Measurements from ENCODE around the gene FBXO15.

The FBXO15 gene

DNA sequence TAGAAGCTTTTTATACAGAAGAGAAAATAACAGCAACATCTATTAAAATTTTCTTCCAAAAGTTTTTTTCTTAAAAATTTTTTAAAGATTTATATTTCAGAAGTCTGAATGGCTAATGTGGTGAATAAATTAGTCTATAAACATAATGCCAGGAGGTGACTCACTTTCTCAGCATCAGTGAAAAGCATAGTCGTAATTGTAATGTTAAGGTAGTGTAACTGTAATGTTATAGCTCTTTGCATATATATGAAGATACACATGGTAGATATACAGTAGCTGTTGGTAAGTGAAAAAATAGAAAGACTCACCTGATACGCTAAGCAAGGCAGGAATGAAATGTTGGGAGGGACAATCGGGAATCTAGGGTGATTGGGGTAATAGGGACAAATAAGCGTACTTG, 6.2 kb upstream of the FBXO15 start:
- Histone ChIP-seq H3K4me1 (ENCODE audit: control insufficient read depth, insufficient read depth, low read length, poor library complexity, severe bottlenecking) (peaks cover 6% of the 10 kb centered on the region), H3K36me3 (ENCODE audit: control insufficient read depth, insufficient read depth, low read length) (peaks cover 68% of the 10 kb centered on the region), H3K4me3 (ENCODE audit: extremely low read depth, insufficient read depth, low read length, poor library complexity, severe bottlenecking) (no peak overlapping the region), H3K27ac (ENCODE audit: low read depth, low read length, severe bottlenecking) (no peak overlapping the region), H3K9me3 (ENCODE audit: control insufficient read depth, low read length) (no peaks in the 10 kb centered on the region)
- WGBS, 2 experiments (ENCODE audit: insufficient coverage in 2 of 2), result 90 to 100% methylated on average over 1 to 2 of the region's 4 CpGs

GRCh38 chr18:74153377-74153776, 5.7 kb upstream of the FBXO15 start:
- Histone ChIP-seq H3K36me3 (ENCODE audit: control insufficient read depth, insufficient read depth, low read length) (peaks cover 65% of the 10 kb centered on the region), H3K27ac (ENCODE audit: low read depth, low read length, severe bottlenecking) (no peak overlapping the region)
- WGBS, 2 experiments (ENCODE audit: insufficient coverage in 2 of 2), result 92 to 96% methylated on average over 2 of the region's 4 CpGs

DNA sequence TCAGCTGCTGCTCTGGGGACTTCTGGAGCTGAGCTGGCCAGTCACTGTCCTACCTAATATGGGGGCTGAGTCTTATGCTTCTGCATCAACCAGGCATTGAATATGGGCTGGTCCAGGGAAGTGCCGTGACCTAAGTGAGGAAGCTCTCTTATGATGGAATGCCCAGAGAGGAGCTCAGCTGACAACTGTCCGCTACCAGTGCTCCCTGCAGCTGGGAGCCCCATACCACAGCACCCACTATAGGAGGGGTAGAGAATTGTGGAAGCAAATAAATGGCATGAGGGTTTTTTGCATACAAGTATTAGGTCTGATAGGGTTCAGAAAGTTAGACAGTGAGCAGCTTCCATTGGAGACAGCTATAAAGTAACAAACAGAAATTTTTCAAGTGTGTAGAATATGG, 5.2 kb upstream of the FBXO15 start:
- peaks cover 61% of the 10 kb centered on the region for H3K36me3 ChIP-seq (ENCODE audit: control insufficient read depth, insufficient read depth, low read length)

More at GRCh38 chr18:74153377-74153776, 5.7 kb upstream of the FBXO15 start:
- H3K4me3 ChIP-seq (ENCODE audit: extremely low read depth, insufficient read depth, low read length, poor library complexity, severe bottlenecking), result no peak overlapping the region
- H3K9me3 ChIP-seq (ENCODE audit: control insufficient read depth, low read length), result no peaks in the 10 kb centered on the region
- H3K4me1 ChIP-seq (ENCODE audit: control insufficient read depth, insufficient read depth, low read length, poor library complexity, severe bottlenecking), result peaks cover 6% of the 10 kb centered on the region

GRCh38 chr18:74152270-74152669, 4.6 kb upstream of the FBXO15 start:
- peaks cover 6% of the 10 kb centered on the region for H3K4me1 ChIP-seq (ENCODE audit: control insufficient read depth, insufficient read depth, low read length, poor library complexity, severe bottlenecking)
- peaks cover 55% of the 10 kb centered on the region for H3K36me3 ChIP-seq (ENCODE audit: control insufficient read depth, insufficient read depth, low read length)
- no peaks in the 10 kb centered on the region for H3K9me3 ChIP-seq (ENCODE audit: control insufficient read depth, low read length)
- H3K27ac ChIP-seq (ENCODE audit: low read depth, low read length, severe bottlenecking), result no peak overlapping the region
- no peak overlapping the region for H3K4me3 ChIP-seq (ENCODE audit: extremely low read depth, insufficient read depth, low read length, poor library complexity, severe bottlenecking)
- WGBS, 2 experiments (ENCODE audit: insufficient coverage in 2 of 2), result 90 to 91% methylated on average over 5 to 6 of the region's 6 CpGs

More for the DNA sequence above, 5.2 kb upstream of the FBXO15 start:
- no peaks in the 10 kb centered on the region for H3K9me3 ChIP-seq (ENCODE audit: control insufficient read depth, low read length)
- 100% methylated on average over 1 to 2 of the region's 2 CpGs for WGBS, 2 experiments (ENCODE audit: insufficient coverage in 2 of 2)
- H3K4me1 ChIP-seq (ENCODE audit: control insufficient read depth, insufficient read depth, low read length, poor library complexity, severe bottlenecking), result peaks cover 6% of the 10 kb centered on the region
- no peak overlapping the region for H3K4me3 ChIP-seq (ENCODE audit: extremely low read depth, insufficient read depth, low read length, poor library complexity, severe bottlenecking)
- H3K27ac ChIP-seq (ENCODE audit: low read depth, low read length, severe bottlenecking), result no peak overlapping the region

DNA sequence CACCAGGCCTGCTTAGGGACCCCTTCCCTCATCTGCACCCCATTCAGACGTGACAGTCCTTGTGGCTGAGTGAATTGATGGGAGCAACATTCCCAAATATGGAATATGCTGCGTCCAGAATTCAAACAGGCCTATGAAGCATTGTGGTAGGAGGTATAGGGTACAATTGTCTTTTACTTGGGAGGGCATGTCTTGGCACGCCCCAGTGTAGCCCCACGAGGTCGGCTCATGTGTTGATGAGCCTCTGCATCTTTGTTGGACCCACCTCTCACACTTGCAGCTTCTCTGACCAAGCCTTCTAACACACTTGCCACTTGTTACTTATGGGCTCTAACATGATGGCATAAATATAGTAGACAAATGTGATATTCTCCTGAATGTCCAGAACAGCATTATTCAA, 2.2 kb upstream of the FBXO15 start:
- Histone ChIP-seq H3K9me3 (ENCODE audit: control insufficient read depth, low read length) (no peaks in the 10 kb centered on the region), H3K36me3 (ENCODE audit: control insufficient read depth, insufficient read depth, low read length) (peaks cover 36% of the 10 kb centered on the region), H3K27ac (ENCODE audit: low read depth, low read length, severe bottlenecking) (no peak overlapping the region), H3K4me3 (ENCODE audit: extremely low read depth, insufficient read depth, low read length, poor library complexity, severe bottlenecking) (peak overlapping the region; percentile 93), H3K4me1 (ENCODE audit: control insufficient read depth, insufficient read depth, low read length, poor library complexity, severe bottlenecking) (peaks cover 6% of the 10 kb centered on the region)
- 89 to 100% methylated on average over 1 to 2 of the region's 5 CpGs for WGBS, 2 experiments (ENCODE audit: insufficient coverage in 2 of 2)

DNA sequence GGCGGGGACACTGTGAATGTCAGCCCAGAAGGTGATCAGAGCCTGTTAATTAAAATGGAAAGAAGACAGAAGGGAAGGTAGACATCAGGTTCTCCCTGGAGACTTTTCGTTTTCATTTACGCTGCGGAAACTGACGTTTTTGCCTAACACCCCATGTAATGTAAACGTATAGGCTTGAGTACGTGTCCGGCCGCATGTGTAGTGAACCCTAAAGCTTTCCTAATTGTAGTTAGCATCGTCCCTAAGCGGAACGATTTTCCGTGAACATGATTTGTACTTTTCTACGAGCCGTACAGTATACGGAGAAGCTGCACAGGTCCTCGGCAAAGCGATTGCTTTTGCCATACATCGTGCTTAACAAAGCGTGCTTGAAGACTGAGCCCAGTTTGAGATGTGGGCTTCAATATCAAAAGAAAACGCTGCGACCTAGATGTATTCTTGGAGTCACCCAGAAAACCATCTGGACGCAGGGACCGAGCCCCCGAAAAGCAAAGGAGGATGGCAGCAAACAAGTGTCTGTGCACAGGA, 973 bp upstream of the FBXO15 start:
- peaks cover 6% of the 10 kb centered on the region for H3K4me1 ChIP-seq (ENCODE audit: control insufficient read depth, insufficient read depth, low read length, poor library complexity, severe bottlenecking)
- 0 to 1% methylated on average over 22 to 24 of the region's 25 CpGs for WGBS, 2 experiments (ENCODE audit: insufficient coverage in 2 of 2)
- peaks cover 27% of the 10 kb centered on the region for H3K36me3 ChIP-seq (ENCODE audit: control insufficient read depth, insufficient read depth, low read length)
- peak overlapping the region; percentile 93 for H3K4me3 ChIP-seq (ENCODE audit: extremely low read depth, insufficient read depth, low read length, poor library complexity, severe bottlenecking)
- no peak overlapping the region for H3K27ac ChIP-seq (ENCODE audit: low read depth, low read length, severe bottlenecking)
- no peaks in the 10 kb centered on the region for H3K9me3 ChIP-seq (ENCODE audit: control insufficient read depth, low read length)

- H3K27ac ChIP-seq (ENCODE audit: low read depth, low read length, severe bottlenecking), result peak overlapping the region; percentile 97
- 1 to 4% methylated on average over 15 to 25 of the region's 28 CpGs for WGBS, 2 experiments (ENCODE audit: insufficient coverage in 2 of 2)
Observed at GRCh38 chr18:74147491-74147778, 199 bp downstream of the FBXO15 start.

GRCh38 chr18:74146756-74147155, 878 bp downstream of the FBXO15 start:
- H3K4me1 ChIP-seq (ENCODE audit: control insufficient read depth, insufficient read depth, low read length, poor library complexity, severe bottlenecking), result peaks cover 6% of the 10 kb centered on the region
- no peak overlapping the region for H3K27ac ChIP-seq (ENCODE audit: low read depth, low read length, severe bottlenecking)
- 77 to 100% methylated on average over 1 to 3 of the region's 3 CpGs for WGBS, 2 experiments (ENCODE audit: insufficient coverage in 2 of 2)
- peak overlapping the region; percentile 93 for H3K4me3 ChIP-seq (ENCODE audit: extremely low read depth, insufficient read depth, low read length, poor library complexity, severe bottlenecking)
- peaks cover 14% of the 10 kb centered on the region for H3K36me3 ChIP-seq (ENCODE audit: control insufficient read depth, insufficient read depth, low read length)
- no peaks in the 10 kb centered on the region for H3K9me3 ChIP-seq (ENCODE audit: control insufficient read depth, low read length)

More at GRCh38 chr18:74147491-74147778, 199 bp downstream of the FBXO15 start:
- Histone ChIP-seq H3K4me1 (ENCODE audit: control insufficient read depth, insufficient read depth, low read length, poor library complexity, severe bottlenecking) (peaks cover 6% of the 10 kb centered on the region), H3K4me3 (ENCODE audit: extremely low read depth, insufficient read depth, low read length, poor library complexity, severe bottlenecking) (peak overlapping the region; percentile 93), H3K9me3 (ENCODE audit: control insufficient read depth, low read length) (no peaks in the 10 kb centered on the region), H3K36me3 (ENCODE audit: control insufficient read depth, insufficient read depth, low read length) (peaks cover 19% of the 10 kb centered on the region)

GRCh38 chr18:74142252-74142651, 5.4 kb downstream of the FBXO15 start:
- Histone ChIP-seq H3K27ac (ENCODE audit: low read depth, low read length, severe bottlenecking) (no peak overlapping the region), H3K4me1 (ENCODE audit: control insufficient read depth, insufficient read depth, low read length, poor library complexity, severe bottlenecking) (no peaks in the 10 kb centered on the region), H3K4me3 (ENCODE audit: extremely low read depth, insufficient read depth, low read length, poor library complexity, severe bottlenecking) (no peak overlapping the region), H3K9me3 (ENCODE audit: control insufficient read depth, low read length) (no peaks in the 10 kb centered on the region), H3K36me3 (ENCODE audit: control insufficient read depth, insufficient read depth, low read length) (no peaks in the 10 kb centered on the region)
- 90 to 93% methylated on average over 1 to 2 of the region's 2 CpGs for WGBS, 2 experiments (ENCODE audit: insufficient coverage in 2 of 2)

DNA sequence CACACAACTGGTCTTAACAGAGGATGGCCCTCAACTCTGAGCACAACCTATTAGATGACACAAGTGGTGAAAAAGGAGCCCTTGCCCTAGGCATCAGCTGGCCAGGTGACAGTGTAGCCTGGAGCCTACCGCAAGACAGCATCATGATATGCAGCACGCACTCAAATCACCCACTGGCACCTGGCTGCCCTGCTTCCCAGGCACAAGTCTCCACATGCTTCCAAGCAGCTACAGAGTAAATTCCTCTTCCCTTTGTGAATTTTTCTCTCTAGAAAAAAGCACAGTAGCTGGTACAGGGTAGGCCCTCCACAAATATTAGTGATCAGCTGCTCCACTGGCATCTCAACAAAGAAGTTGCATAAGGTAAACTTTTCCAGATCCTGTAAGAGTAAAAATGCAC, 6.0 kb downstream of the FBXO15 start:
- Histone ChIP-seq H3K9me3 (ENCODE audit: control insufficient read depth, low read length) (no peaks in the 10 kb centered on the region), H3K4me3 (ENCODE audit: extremely low read depth, insufficient read depth, low read length, poor library complexity, severe bottlenecking) (no peak overlapping the region), H3K27ac (ENCODE audit: low read depth, low read length, severe bottlenecking) (no peak overlapping the region), H3K4me1 (ENCODE audit: control insufficient read depth, insufficient read depth, low read length, poor library complexity, severe bottlenecking) (no peaks in the 10 kb centered on the region), H3K36me3 (ENCODE audit: control insufficient read depth, insufficient read depth, low read length) (no peaks in the 10 kb centered on the region)
- 79% methylated on average over 2 of the region's 2 CpGs for WGBS, 2 experiments (ENCODE audit: insufficient coverage in 2 of 2)

DNA sequence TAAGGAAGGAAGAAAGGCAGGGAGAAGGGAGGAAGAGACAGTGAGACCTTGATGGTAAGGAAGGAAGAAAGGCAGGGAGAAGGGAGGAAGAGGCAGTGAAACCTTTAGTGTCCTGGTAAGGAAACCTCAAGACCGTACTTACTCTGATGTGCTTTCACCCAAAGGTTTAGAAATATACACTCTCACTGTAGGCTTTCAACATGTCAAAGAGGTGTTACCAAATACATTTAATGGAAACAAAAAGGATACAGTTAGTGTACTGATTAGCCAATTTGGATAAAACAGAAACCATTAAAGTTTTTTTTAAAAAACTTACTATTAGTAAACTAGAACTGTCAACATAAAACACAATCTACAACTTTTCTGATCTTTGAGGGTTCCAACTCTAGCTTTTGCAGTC, 7.1 kb downstream of the FBXO15 start:
- no CpG with 5 or more reads among the region's 1 CpG for WGBS, 2 experiments (ENCODE audit: insufficient coverage in 2 of 2)

More for the DNA sequence above, 7.1 kb downstream of the FBXO15 start:
- Histone ChIP-seq H3K4me1 (ENCODE audit: control insufficient read depth, insufficient read depth, low read length, poor library complexity, severe bottlenecking) (no peaks in the 10 kb centered on the region), H3K4me3 (ENCODE audit: extremely low read depth, insufficient read depth, low read length, poor library complexity, severe bottlenecking) (no peak overlapping the region), H3K36me3 (ENCODE audit: control insufficient read depth, insufficient read depth, low read length) (no peaks in the 10 kb centered on the region), H3K9me3 (ENCODE audit: control insufficient read depth, low read length) (no peaks in the 10 kb centered on the region), H3K27ac (ENCODE audit: low read depth, low read length, severe bottlenecking) (no peak overlapping the region)

All from mesodermal cell (in vitro differentiated cells).